DND-41 (cell line): ENCODE results near the gene ITGB1BP1.

ENCODE experiments used
- ATAC-seq: fragments of 200-7000 bp; cut with Tn5 transposase; 3 replicates; pipeline ENCODE4 v1.9.1; 2021; ENCODE audit warnings: low read depth; ENCODE audit not compliant: insufficient read depth
- DNase-seq: peaks from one replicate; pipeline ENCODE4 v3.0.0-alpha.2; 2020
- H2AFZ ChIP-seq: 2 replicates; pipeline ENCODE4 v1.6.0; 2012; ENCODE audit warnings: low read depth, low read length
- H3K27ac ChIP-seq: 2 replicates; pipeline ENCODE4 v1.5.1; 2012; ENCODE audit warnings: low read length, inconsistent platforms
- H3K27me3 ChIP-seq: fragments of 200-600 bp; sonication (generic); 2 replicates; pipeline ENCODE4 v1.6.0; 2012; ENCODE audit warnings: low read length, mild to moderate bottlenecking, inconsistent platforms; ENCODE audit not compliant: insufficient read depth, poor library complexity
- H3K36me3 ChIP-seq: 2 replicates; pipeline ENCODE4 v1.5.1; 2012; ENCODE audit warnings: low read length, inconsistent platforms; ENCODE audit not compliant: insufficient read depth
- H3K4me1 ChIP-seq: 2 replicates; pipeline ENCODE4 v1.5.1; 2012; ENCODE audit warnings: mild to moderate bottlenecking, low read length; ENCODE audit not compliant: insufficient read depth
- H3K4me2 ChIP-seq: 2 replicates; pipeline ENCODE4 v1.6.0; 2012; ENCODE audit warnings: mild to moderate bottlenecking, moderate library complexity, low read length, inconsistent platforms; ENCODE audit not compliant: insufficient read depth
- H3K4me3 ChIP-seq, 2 experiments: fragments of 200-600 bp in 1 of 2; shearing (Covaris generic) in 1 of 2; 2 replicates each; pipeline ENCODE4 v1.5.1; 2012 to 2016; ENCODE audit warnings: inconsistent platforms in 2 of 2, low read length in 2 of 2, mild to moderate bottlenecking in 2 of 2, low read depth in 1 of 2, moderate library complexity in 1 of 2
- H3K79me2 ChIP-seq: 2 replicates; pipeline ENCODE4 v1.6.0; 2012; ENCODE audit warnings: low read length, inconsistent platforms; ENCODE audit not compliant: insufficient read depth
- H3K9ac ChIP-seq: 2 replicates; pipeline ENCODE4 v1.6.0; 2012; ENCODE audit warnings: low read depth, mild to moderate bottlenecking, inconsistent platforms, low read length, moderate library complexity
- H3K9me3 ChIP-seq: 2 replicates; pipeline ENCODE4 v1.5.1; 2012; ENCODE audit warnings: low read length, moderate library complexity, mild to moderate bottlenecking, inconsistent platforms; ENCODE audit not compliant: insufficient read depth, severe bottlenecking
- H4K20me1 ChIP-seq: 2 replicates; pipeline ENCODE4 v1.6.0; 2012; ENCODE audit warnings: low read length; ENCODE audit not compliant: insufficient read depth
- CTCF ChIP-seq: IDR thresholded peaks from 2 replicates; pipeline ENCODE4 v1.5.1; 2012; ENCODE audit warnings: borderline replicate concordance, low read length, moderate library complexity, mild to moderate bottlenecking; ENCODE audit not compliant: poor library complexity, severe bottlenecking; ENCODE audit errors: extremely low read depth
- EZH2 ChIP-seq: IDR thresholded peaks from 3 replicates; pipeline ENCODE4 v1.6.1; 2012; ENCODE audit warnings: borderline replicate concordance, low read depth, mild to moderate bottlenecking, moderate library complexity, low read length, inconsistent platforms; ENCODE audit not compliant: severe bottlenecking

ITGB1BP1 gene

GRCh38 chr2:9364791-9365497, 58.4 kb downstream of the ITGB1BP1 start:
- Histone ChIP-seq H3K36me3 (peaks cover 20% of the 10 kb centered on the region; the same call in 1 of the 2 replicates), H3K4me1 (no peaks in the 10 kb centered on the region), H3K4me3 (no peak overlapping the region), H3K27ac (no peak overlapping the region), H2AFZ (no peak overlapping the region), H3K79me2 (no peaks in the 10 kb centered on the region), H4K20me1 (no peaks in the 10 kb centered on the region), H3K4me2 (no peak overlapping the region), H3K9ac (no peak overlapping the region), H3K27me3 (no peaks in the 10 kb centered on the region), H3K9me3 (no peaks in the 10 kb centered on the region)
- no peak for TF ChIP-seq EZH2
- no peak for TF ChIP-seq CTCF
- DNase-seq (no peak), ATAC-seq (no peak)

- Histone ChIP-seq H3K4me3 (no peak overlapping the region), H3K4me2 (no peak overlapping the region), H4K20me1 (no peaks in the 10 kb centered on the region), H3K36me3 (peaks cover 20% of the 10 kb centered on the region; the same call in 1 of the 2 replicates), H3K27ac (no peak overlapping the region), H3K79me2 (no peaks in the 10 kb centered on the region), H3K9ac (no peak overlapping the region), H2AFZ (no peak overlapping the region), H3K4me1 (no peaks in the 10 kb centered on the region), H3K9me3 (no peaks in the 10 kb centered on the region), H3K27me3 (no peaks in the 10 kb centered on the region)
- no peak for ATAC-seq
- TF ChIP-seq CTCF, result no peak
- no peak for TF ChIP-seq EZH2
- DNase-seq, result no peak
Observed at GRCh38 chr2:9364373-9364772, 59.0 kb downstream of the ITGB1BP1 start.

GRCh38 chr2:9360701-9361100, 62.6 kb downstream of the ITGB1BP1 start:
- ATAC-seq, result no peak
- Histone ChIP-seq H3K36me3 (peaks cover 23% of the 10 kb centered on the region; the same call in 1 of the 2 replicates), H3K27ac (no peak overlapping the region), H3K27me3 (no peaks in the 10 kb centered on the region), H3K4me3 (no peak overlapping the region), H3K4me2 (no peak overlapping the region), H3K9me3 (no peaks in the 10 kb centered on the region), H3K9ac (no peak overlapping the region), H3K4me1 (no peaks in the 10 kb centered on the region), H2AFZ (no peak overlapping the region), H4K20me1 (no peaks in the 10 kb centered on the region), H3K79me2 (no peaks in the 10 kb centered on the region)
- TF ChIP-seq EZH2 (no peak), CTCF (no peak)
- no peak for DNase-seq
